ENCODE measurements around the gene MAP3K14.
"Not testable (repeated sequence)": the region's sequence is repeated elsewhere in the genome, so short reads cannot be mapped to it uniquely, and the experiment has no call there.

The MAP3K14 gene

GRCh38 chr17:45316434-45317110 is at the start of gene MAP3K14:
Gene MAP3K14 (minus strand): TSS chr17:45317020. CDS start chr17:45290745, 26,275 bp downstream.
- no peak for DNase-seq (ENCODE audit: low read depth in 2 of 2)

GRCh38 chr17:45366049-45366448 is 49.2 kb upstream of the MAP3K14 start:
- no peak for DNase-seq (ENCODE audit: low read depth in 2 of 2)

GRCh38 chr17:45364531-45365390 is 47.9 kb upstream of the MAP3K14 start:
- no peak for DNase-seq (ENCODE audit: low read depth in 2 of 2)

GRCh38 chr17:45363498-45363897 is 46.7 kb upstream of the MAP3K14 start:
- DNase-seq (ENCODE audit: low read depth in 2 of 2), result no peak

GRCh38 chr17:45361976-45362375 is 45.2 kb upstream of the MAP3K14 start:
- DNase-seq (ENCODE audit: low read depth in 2 of 2), result no peak

- no peak for DNase-seq (ENCODE audit: low read depth in 2 of 2)
Measured at GRCh38 chr17:45361451-45361850, 44.6 kb upstream of the MAP3K14 start.

GRCh38 chr17:45357364-45357997 is 40.7 kb upstream of the MAP3K14 start:
- DNase-seq (ENCODE audit: low read depth in 2 of 2), result no peak

GRCh38 chr17:45355087-45355486 is 38.3 kb upstream of the MAP3K14 start:
- no peak for DNase-seq (ENCODE audit: low read depth in 2 of 2)

GRCh38 chr17:45353043-45353442 is 36.2 kb upstream of the MAP3K14 start:
- DNase-seq (ENCODE audit: low read depth in 2 of 2), result peak; percentile 16 to 22

- DNase-seq (ENCODE audit: low read depth in 2 of 2), result no peak
Measured at GRCh38 chr17:45351831-45352230, 35.0 kb upstream of the MAP3K14 start.

- no peak for DNase-seq (ENCODE audit: low read depth in 2 of 2)
Measured at GRCh38 chr17:45347444-45347843, 30.6 kb upstream of the MAP3K14 start.

- DNase-seq (ENCODE audit: low read depth in 2 of 2), result no peak
Measured at GRCh38 chr17:45346216-45347015, 29.6 kb upstream of the MAP3K14 start.

- DNase-seq (ENCODE audit: low read depth in 2 of 2), result no peak
Measured at GRCh38 chr17:45345554-45346215, 28.9 kb upstream of the MAP3K14 start.

- no peak for DNase-seq (ENCODE audit: low read depth in 2 of 2)
Measured at GRCh38 chr17:45345246-45345553, 28.4 kb upstream of the MAP3K14 start.

- DNase-seq (ENCODE audit: low read depth in 2 of 2), result not testable (repeated sequence)
Measured at GRCh38 chr17:45343967-45344664, 27.3 kb upstream of the MAP3K14 start.

- DNase-seq (ENCODE audit: low read depth in 2 of 2), result no peak
Measured at GRCh38 chr17:45342871-45343526, 26.2 kb upstream of the MAP3K14 start.

GRCh38 chr17:45342306-45342705 is 25.5 kb upstream of the MAP3K14 start:
- no peak for DNase-seq (ENCODE audit: low read depth in 2 of 2)

- no peak for DNase-seq (ENCODE audit: low read depth in 2 of 2)
Measured at GRCh38 chr17:45341533-45342158, 24.8 kb upstream of the MAP3K14 start.
